Tibial nerve (tissue), 4 donors: ENCODE results near the gene ELAVL1. TPM values are rescaled to one million over a fixed set of nuclear protein-coding genes. Genes with fewer than 3 reads are reported as not detected.

Experiments
- DNase-seq, 2 donors: peaks; one replicate each; pipeline ENCODE4 v3.0.0-alpha.2; 2019; ENCODE audit warnings: low spot score in 2 of 2
- H3K27ac ChIP-seq, 4 donors: fragments of 200-600 bp; sonication (generic) in 3 of 4; one replicate each; pipeline ENCODE4 v1.5.1; 2017 to 2019; ENCODE audit warnings: mild to moderate bottlenecking in 1 of 4
- H3K27me3 ChIP-seq, 2 donors: fragments of 200-600 bp; sonication (generic) in 1 of 2; one replicate each; pipeline versions ENCODE4 v1.5.1 to v1.6.0; 2017 to 2019
- H3K36me3 ChIP-seq, 3 donors: fragments of 200-600 bp; sonication (generic); one replicate each; pipeline ENCODE4 v1.5.1; 2018 to 2019
- H3K4me1 ChIP-seq, 4 donors: fragments of 200-600 bp; sonication (generic) in 3 of 4; one replicate each; pipeline ENCODE4 v1.5.1; 2017 to 2019
- H3K4me3 ChIP-seq, 4 donors: fragments of 200-600 bp; sonication (generic) in 3 of 4; one replicate each; pipeline ENCODE4 v1.5.1; 2017 to 2019; ENCODE audit warnings: mild to moderate bottlenecking in 1 of 4, moderate library complexity in 1 of 4
- H3K9me3 ChIP-seq, 4 donors: fragments of 200-600 bp; sonication (generic) in 3 of 4; one replicate each; pipeline ENCODE4 v1.5.1; 2017 to 2019
- CTCF ChIP-seq, 5 experiments: fragments of 200-600 bp in 3 of 5; fragments of 450-650 bp in 2 of 5; sonication (generic) in 3 of 5; IDR thresholded peaks; one replicate each; pipeline ENCODE4 v1.5.1; 2016 to 2019; ENCODE audit warnings: antibody characterized with exemption in 5 of 5, mild to moderate bottlenecking in 3 of 5, moderate library complexity in 2 of 5
- EP300 ChIP-seq, 2 donors: sonication (generic); formaldehyde crosslinking; IDR thresholded peaks; one replicate each; pipeline ENCODE4 v1.6.1; 2017; ENCODE audit warnings: antibody characterized with exemption in 2 of 2, mild to moderate bottlenecking in 1 of 2
- POLR2A ChIP-seq, 2 donors: fragments of 450-650 bp; IDR thresholded peaks; one replicate each; pipeline ENCODE4 v1.6.1; 2017; ENCODE audit warnings: antibody characterized with exemption in 2 of 2, mild to moderate bottlenecking in 2 of 2, moderate library complexity in 2 of 2
- WGBS, 2 donors: methylation state at CpG; one replicate each; pipeline ENCODE4 v1.1.5; 2018; 5-methylcytosine and 5-hydroxymethylcytosine counted together
- total RNA-seq, 4 donors: library from RNA; depleted of rRNA; stranded (reverse); fragments of >200 nt; gene quantifications; one replicate each; pipeline ENCODE4 v1.1.0, GENCODE V29; 2016

Gene ELAVL1
- total RNA-seq, 4 donors from 2014 or later, result 25.8 to 36.4 (median 27.7) TPM

DNA sequence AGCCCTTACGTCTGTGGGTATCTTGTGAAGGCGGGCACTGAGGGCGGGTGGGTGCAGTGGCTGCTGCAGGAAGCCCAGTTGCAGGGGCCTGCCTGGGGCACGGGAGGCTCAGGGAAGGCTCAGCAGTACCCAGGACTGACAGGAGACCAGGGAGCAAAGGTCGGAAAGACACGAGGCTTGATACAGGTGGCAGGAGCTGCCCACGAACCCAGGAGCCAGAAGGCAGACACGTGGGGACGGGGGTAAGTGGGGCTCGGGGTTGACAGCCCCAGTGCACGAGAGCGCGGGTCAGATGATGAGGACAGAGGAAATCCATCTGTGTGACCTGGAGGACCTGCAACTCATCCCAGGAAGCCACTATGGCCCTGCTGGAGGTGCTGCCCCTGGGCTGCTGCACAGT is 25.3 kb downstream of the ELAVL1 start:
- no peak for TF ChIP-seq POLR2A (IDR thresholded peaks at IDR 0.05)
- no peak for TF ChIP-seq CTCF (IDR thresholded peaks at IDR 0.05)
- no peak for TF ChIP-seq EP300 (IDR thresholded peaks at IDR 0.05)
- Histone ChIP-seq H3K4me3 (no peak overlapping the region), H3K36me3 (peaks cover 3 to 96% (median 23%) of the 10 kb centered on the region in 3 donors), H3K27me3 (no peaks in the 10 kb centered on the region), H3K27ac (no peak overlapping the region), H3K4me1 (peaks cover 0 to 18% (median 0%) of the 10 kb centered on the region in 4 donors), H3K9me3 (no peaks in the 10 kb centered on the region)
- no peak for DNase-seq
- WGBS, 2 donors, result 88% methylated on average over 13 of the region's 13 CpGs

- TF ChIP-seq EP300 (IDR thresholded peaks at IDR 0.05) (no peak), POLR2A (IDR thresholded peaks at IDR 0.05) (no peak), CTCF (IDR thresholded peaks at IDR 0.05) (no peak)
- H3K27me3 ChIP-seq, result no peaks in the 10 kb centered on the region
- H3K9me3 ChIP-seq, result no peaks in the 10 kb centered on the region
- 79% methylated on average over 5 to 8 of the region's 8 CpGs for WGBS, 2 donors
- H3K4me3 ChIP-seq, result no peak overlapping the region
- H3K4me1 ChIP-seq, result peaks cover 0 to 13% (median 0%) of the 10 kb centered on the region in 4 donors
- peaks cover 3 to 97% (median 23%) of the 10 kb centered on the region in 3 donors for H3K36me3 ChIP-seq
- no peak overlapping the region for H3K27ac ChIP-seq
- DNase-seq, result no peak
Measured at GRCh38 chr19:7979559-7979958, 25.9 kb downstream of the ELAVL1 start.

DNA sequence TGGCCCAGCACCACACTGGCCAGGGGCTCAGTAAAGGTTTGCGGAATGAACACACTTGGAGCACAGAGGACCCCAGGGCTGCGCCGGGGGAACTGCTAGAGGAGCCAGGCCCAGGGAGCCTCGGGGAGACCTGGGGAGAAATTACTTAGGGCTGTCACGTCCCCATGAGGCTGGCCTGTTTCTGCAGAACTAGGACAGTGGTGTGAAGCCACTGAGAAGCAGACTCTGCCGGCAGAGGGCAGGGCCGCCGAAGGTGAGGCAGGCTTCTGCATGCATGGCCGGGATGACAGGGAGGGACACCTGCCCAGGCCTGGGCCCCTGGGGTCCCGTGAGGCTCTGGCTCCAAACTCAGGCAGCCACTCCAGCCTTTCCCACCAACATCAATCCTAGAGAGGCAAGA is 26.4 kb downstream of the ELAVL1 start:
- Histone ChIP-seq H3K4me3 (no peak overlapping the region), H3K9me3 (no peaks in the 10 kb centered on the region), H3K36me3 (peaks cover 3 to 97% (median 23%) of the 10 kb centered on the region in 3 donors), H3K27me3 (no peaks in the 10 kb centered on the region), H3K27ac (no peak overlapping the region), H3K4me1 (peaks cover 0 to 7% (median 0%) of the 10 kb centered on the region in 4 donors)
- no peak for DNase-seq
- WGBS, 2 donors, result 79 to 89% methylated on average over 10 of the region's 10 CpGs
- TF ChIP-seq POLR2A (IDR thresholded peaks at IDR 0.05) (no peak), EP300 (IDR thresholded peaks at IDR 0.05) (no peak), CTCF (IDR thresholded peaks at IDR 0.05) (no peak)

- Histone ChIP-seq H3K9me3 (no peaks in the 10 kb centered on the region), H3K27ac (no peak overlapping the region), H3K4me3 (no peak overlapping the region), H3K4me1 (peaks cover 0 to 1% (median 0%) of the 10 kb centered on the region in 4 donors), H3K27me3 (no peaks in the 10 kb centered on the region), H3K36me3 (peaks cover 3 to 97% (median 23%) of the 10 kb centered on the region in 3 donors)
- DNase-seq, result no peak
- WGBS, 2 donors, result 83 to 88% methylated on average over 8 to 12 of the region's 12 CpGs
- TF ChIP-seq CTCF (IDR thresholded peaks at IDR 0.05) (no peak), EP300 (IDR thresholded peaks at IDR 0.05) (no peak), POLR2A (IDR thresholded peaks at IDR 0.05) (no peak)
Measured at GRCh38 chr19:7978179-7978825, 27.1 kb downstream of the ELAVL1 start.

DNA sequence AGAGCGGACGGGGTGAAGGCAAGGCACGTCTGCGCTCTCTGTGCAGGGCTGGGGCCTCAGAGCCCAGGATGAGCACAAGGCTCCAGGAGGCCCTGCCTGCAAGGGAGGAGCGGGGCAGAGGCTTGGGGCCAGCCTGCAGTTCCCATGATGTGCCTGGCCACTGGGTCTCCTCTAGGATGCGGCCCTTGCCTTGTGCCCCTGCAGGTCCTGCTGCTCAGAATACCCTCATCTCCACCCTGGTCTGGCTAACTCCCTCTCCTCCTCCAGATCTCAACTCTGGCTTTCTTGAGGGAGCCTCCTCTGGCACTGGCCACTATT is 27.8 kb downstream of the ELAVL1 start:
- 91 to 95% methylated on average over 6 of the region's 6 CpGs for WGBS, 2 donors
- H3K4me1 ChIP-seq, result no peaks in the 10 kb centered on the region
- no peaks in the 10 kb centered on the region for H3K9me3 ChIP-seq
- H3K36me3 ChIP-seq, result peaks cover 2 to 97% (median 23%) of the 10 kb centered on the region in 3 donors
- H3K27me3 ChIP-seq, result no peaks in the 10 kb centered on the region
- TF ChIP-seq EP300 (IDR thresholded peaks at IDR 0.05), result no peak
- TF ChIP-seq CTCF (IDR thresholded peaks at IDR 0.05), result no peak
- no peak for TF ChIP-seq POLR2A (IDR thresholded peaks at IDR 0.05)
- DNase-seq, result no peak
- H3K4me3 ChIP-seq, result no peak overlapping the region
- H3K27ac ChIP-seq, result no peak overlapping the region
